GM12875 (cell line): Measurements from ENCODE around the gene NPPA.

Experiments
- H3K4me3 ChIP-seq: one replicate; pipeline ENCODE4 v1.5.1; 2011; ENCODE audit warnings: low read depth, low read length, control low read depth
- TF ChIP-seq, protein P1 (sequence below): IDR thresholded peaks from 2 replicates; pipeline ENCODE4 v1.5.1; 2011; ENCODE audit warnings: low read depth, mild to moderate bottlenecking, control low read depth, inconsistent platforms, low read length, moderate library complexity, borderline replicate concordance; ENCODE audit not compliant: insufficient read depth

The NPPA gene

GRCh38 chr1:11879311-11880180, 32.0 kb upstream of the NPPA start:
- TF ChIP-seq, protein P1, sequence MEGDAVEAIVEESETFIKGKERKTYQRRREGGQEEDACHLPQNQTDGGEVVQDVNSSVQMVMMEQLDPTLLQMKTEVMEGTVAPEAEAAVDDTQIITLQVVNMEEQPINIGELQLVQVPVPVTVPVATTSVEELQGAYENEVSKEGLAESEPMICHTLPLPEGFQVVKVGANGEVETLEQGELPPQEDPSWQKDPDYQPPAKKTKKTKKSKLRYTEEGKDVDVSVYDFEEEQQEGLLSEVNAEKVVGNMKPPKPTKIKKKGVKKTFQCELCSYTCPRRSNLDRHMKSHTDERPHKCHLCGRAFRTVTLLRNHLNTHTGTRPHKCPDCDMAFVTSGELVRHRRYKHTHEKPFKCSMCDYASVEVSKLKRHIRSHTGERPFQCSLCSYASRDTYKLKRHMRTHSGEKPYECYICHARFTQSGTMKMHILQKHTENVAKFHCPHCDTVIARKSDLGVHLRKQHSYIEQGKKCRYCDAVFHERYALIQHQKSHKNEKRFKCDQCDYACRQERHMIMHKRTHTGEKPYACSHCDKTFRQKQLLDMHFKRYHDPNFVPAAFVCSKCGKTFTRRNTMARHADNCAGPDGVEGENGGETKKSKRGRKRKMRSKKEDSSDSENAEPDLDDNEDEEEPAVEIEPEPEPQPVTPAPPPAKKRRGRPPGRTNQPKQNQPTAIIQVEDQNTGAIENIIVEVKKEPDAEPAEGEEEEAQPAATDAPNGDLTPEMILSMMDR = no peak
- no peak overlapping the region for H3K4me3 ChIP-seq

DNA sequence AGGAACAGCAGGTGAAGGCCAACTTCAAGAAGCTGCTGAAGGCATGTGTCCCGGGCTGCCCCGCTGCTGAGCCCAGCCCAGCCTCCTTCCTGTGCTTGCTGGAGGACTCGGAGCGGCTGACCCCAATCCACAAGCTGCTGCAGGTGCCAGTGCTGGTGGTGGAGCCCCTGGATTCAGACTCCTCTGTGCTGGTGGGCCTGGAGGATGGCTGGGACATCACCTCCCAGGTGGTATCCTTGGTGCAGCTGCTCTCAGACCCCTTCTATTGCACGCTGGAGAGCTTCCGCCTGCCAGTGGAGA, 31.3 kb upstream of the NPPA start:
- TF ChIP-seq, protein P1 = no peak

GRCh38 chr1:11878081-11878890, 30.7 kb upstream of the NPPA start:
- TF ChIP-seq, protein P1 = no peak
- no peak overlapping the region for H3K4me3 ChIP-seq

More for the DNA sequence above, 31.3 kb upstream of the NPPA start:
- no peak overlapping the region for H3K4me3 ChIP-seq

DNA sequence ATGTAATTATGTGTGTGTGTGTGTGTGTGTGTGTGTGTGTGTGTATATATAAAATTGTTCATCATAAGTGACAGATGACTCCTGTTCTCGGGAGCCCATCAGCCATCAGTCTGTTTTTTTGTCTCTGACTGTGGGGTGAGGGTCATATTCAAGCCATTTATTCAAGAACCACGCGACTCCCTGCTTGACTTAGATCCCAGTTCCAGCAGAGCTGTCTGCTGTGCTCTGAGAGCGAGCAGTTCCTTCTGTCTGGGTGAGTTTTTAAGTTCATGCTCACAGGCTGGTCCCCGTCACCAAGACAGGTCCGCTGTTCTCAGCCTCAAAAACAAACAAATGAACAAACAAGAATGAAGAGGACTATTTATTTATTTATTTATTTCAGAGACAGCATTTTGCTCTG, 29.5 kb upstream of the NPPA start:
- H3K4me3 ChIP-seq = no peak overlapping the region
- TF ChIP-seq, protein P1 = no peak

DNA sequence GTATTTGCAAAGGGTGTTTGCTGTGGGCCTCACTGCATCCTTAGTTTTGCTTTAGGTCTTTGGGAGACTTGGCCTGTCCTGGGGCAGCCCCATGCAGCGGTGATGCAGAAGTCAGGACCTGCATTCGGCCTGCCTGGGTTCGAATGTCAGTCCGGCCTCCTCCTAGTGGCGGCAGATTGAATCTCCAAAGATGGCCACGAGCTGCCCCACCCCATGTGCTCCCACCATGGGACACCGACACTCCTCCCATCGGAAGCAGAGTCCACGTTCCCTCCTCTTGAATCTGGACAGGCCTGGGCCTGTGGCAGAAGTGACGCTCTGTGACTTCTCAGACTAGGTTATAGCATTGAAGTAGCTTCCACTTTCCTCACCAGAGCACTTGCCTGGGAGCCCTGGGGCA, 27.5 kb upstream of the NPPA start:
- TF ChIP-seq, protein P1 = no peak

DNA sequence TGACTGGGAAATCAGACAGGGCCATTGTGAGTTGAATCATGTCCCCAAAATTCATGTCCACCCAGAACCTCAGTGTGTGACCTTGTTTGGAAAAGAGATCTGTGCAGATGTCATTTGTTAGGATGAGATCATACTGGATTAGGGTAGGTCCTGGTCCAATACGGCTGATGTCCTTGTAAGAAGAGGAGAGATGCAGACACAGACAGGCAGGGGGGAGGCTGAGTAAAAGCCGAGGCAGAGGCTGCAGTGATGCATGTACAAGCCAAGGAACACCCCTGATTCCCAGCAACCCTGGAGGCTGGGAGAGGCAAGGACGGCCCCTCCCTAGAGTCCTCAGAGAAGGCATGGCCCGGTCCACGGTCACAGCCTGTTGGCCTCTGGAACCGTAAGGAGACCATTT, 27.0 kb upstream of the NPPA start:
- no peak overlapping the region for H3K4me3 ChIP-seq
- TF ChIP-seq, protein P1 = no peak

More for the DNA sequence above, 27.5 kb upstream of the NPPA start:
- H3K4me3 ChIP-seq = no peak overlapping the region

DNA sequence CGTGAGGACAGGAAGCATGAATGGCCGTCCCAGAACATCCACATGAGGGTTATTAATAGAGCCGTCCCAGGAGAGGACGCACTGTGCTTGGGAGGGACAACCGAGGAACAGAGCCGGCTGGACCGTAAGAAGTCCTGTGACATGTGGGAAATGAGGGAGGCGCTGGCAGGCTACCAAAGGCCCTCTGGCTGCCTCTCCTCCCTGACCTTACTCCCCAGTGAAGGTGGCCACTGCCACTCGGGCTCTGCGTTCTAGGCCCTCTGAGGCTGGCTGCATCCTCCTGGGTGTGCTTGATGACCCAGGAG, 26.6 kb upstream of the NPPA start:
- TF ChIP-seq, protein P1 = no peak
- no peak overlapping the region for H3K4me3 ChIP-seq
